Choroid plexus epithelial cell (primary cell): Measurements from ENCODE around the gene SEPTIN5.

Experiments
- DNase-seq: peaks from one replicate; pipeline ENCODE4 v3.0.0-alpha.2; 2010; ENCODE audit warnings: low read depth
- H3K4me3 ChIP-seq: 2 replicates; pipeline ENCODE4 v1.5.1; 2011; ENCODE audit warnings: low read depth, mild to moderate bottlenecking, control low read depth, low read length, moderate library complexity
- CTCF ChIP-seq: conservative IDR thresholded peaks from 2 replicates; pipeline ENCODE4 v1.5.1; 2011; ENCODE audit warnings: low read depth, mild to moderate bottlenecking, control low read depth, inconsistent platforms, low read length, moderate library complexity

SEPTIN5 gene

GRCh38 chr22:19668748-19669147, 45.6 kb upstream of the SEPTIN5 start:
- no peak for DNase-seq
- no peak for TF ChIP-seq CTCF
- H3K4me3 ChIP-seq: no peak overlapping the region

GRCh38 chr22:19669570-19669969, 44.7 kb upstream of the SEPTIN5 start:
- no peak for DNase-seq
- H3K4me3 ChIP-seq: no peak overlapping the region

GRCh38 chr22:19671316-19671715, 43.0 kb upstream of the SEPTIN5 start:
- H3K4me3 ChIP-seq: no peak overlapping the region
- no peak for TF ChIP-seq CTCF
- no peak for DNase-seq

More at GRCh38 chr22:19669570-19669969, 44.7 kb upstream of the SEPTIN5 start:
- TF ChIP-seq CTCF: no peak

GRCh38 chr22:19672054-19672776, 42.1 kb upstream of the SEPTIN5 start:
- TF ChIP-seq CTCF: no peak
- no peak for DNase-seq
- H3K4me3 ChIP-seq: no peak overlapping the region

- no peak for TF ChIP-seq CTCF
- no peak for DNase-seq
- H3K4me3 ChIP-seq: no peak overlapping the region
Measured at GRCh38 chr22:19673660-19674059, 40.6 kb upstream of the SEPTIN5 start.

- TF ChIP-seq CTCF: no peak
- no peak overlapping the region for H3K4me3 ChIP-seq
- DNase-seq: peak; percentile 34
Measured at GRCh38 chr22:19674129-19674928, 40.0 kb upstream of the SEPTIN5 start.
